Progenitor cell of endocrine pancreas (in vitro differentiated cells): ENCODE data around the gene TFIP11. TPM values are rescaled to one million over a fixed set of nuclear protein-coding genes. Genes with fewer than 3 reads are reported as not detected.
A peak's percentile ranks its signal among the peaks of the same experiment; 100 is the strongest.

Source experiments
- DNase-seq: peaks from one replicate; pipeline ENCODE4 v3.0.0; 2021; ENCODE audit warnings: low spot score; ENCODE audit not compliant: unreplicated experiment
- H3K27ac Mint-ChIP-seq: 2 replicates; pipeline ENCODE4 v1.8.0; 2021; ENCODE audit warnings: mild to moderate bottlenecking, moderate library complexity, mixed read lengths
- H3K27me3 Mint-ChIP-seq: 2 replicates; pipeline ENCODE4 v1.8.0; 2021; ENCODE audit warnings: mixed read lengths
- H3K36me3 Mint-ChIP-seq: 2 replicates; pipeline ENCODE4 v1.8.0; 2022; ENCODE audit warnings: mixed read lengths; ENCODE audit not compliant: insufficient read depth
- H3K4me1 Mint-ChIP-seq: 2 replicates; pipeline ENCODE4 v1.8.0; 2021; ENCODE audit warnings: low read depth, mixed read lengths
- H3K4me3 Mint-ChIP-seq: 2 replicates; pipeline ENCODE4 v1.8.0; 2021; ENCODE audit warnings: low read depth, mild to moderate bottlenecking, moderate library complexity, mixed read lengths
- H3K9me3 Mint-ChIP-seq: 2 replicates; pipeline ENCODE4 v1.8.0; 2021; ENCODE audit warnings: low read depth, mixed read lengths
- total RNA-seq: library from RNA; stranded (reverse); gene quantifications from 2 replicates; pipeline ENCODE4 v1.2.1, GENCODE V29; 2021
- TF ChIP-seq, protein P1 (sequence below): fragments of 200-600 bp; sonication (generic); IDR thresholded peaks from one replicate; pipeline ENCODE4 v1.5.0; 2021; ENCODE audit warnings: antibody characterized with exemption, mild to moderate bottlenecking; ENCODE audit not compliant: unreplicated experiment

Gene TFIP11
- total RNA-seq, 1 donor from 2014 or later, result 36.4 TPM

GRCh38 chr22:26513838-26514237 is 1.6 kb upstream of the TFIP11 start:
- H3K4me3 Mint-ChIP-seq, result peak overlapping the region; percentile 99
- TF ChIP-seq, protein P1, sequence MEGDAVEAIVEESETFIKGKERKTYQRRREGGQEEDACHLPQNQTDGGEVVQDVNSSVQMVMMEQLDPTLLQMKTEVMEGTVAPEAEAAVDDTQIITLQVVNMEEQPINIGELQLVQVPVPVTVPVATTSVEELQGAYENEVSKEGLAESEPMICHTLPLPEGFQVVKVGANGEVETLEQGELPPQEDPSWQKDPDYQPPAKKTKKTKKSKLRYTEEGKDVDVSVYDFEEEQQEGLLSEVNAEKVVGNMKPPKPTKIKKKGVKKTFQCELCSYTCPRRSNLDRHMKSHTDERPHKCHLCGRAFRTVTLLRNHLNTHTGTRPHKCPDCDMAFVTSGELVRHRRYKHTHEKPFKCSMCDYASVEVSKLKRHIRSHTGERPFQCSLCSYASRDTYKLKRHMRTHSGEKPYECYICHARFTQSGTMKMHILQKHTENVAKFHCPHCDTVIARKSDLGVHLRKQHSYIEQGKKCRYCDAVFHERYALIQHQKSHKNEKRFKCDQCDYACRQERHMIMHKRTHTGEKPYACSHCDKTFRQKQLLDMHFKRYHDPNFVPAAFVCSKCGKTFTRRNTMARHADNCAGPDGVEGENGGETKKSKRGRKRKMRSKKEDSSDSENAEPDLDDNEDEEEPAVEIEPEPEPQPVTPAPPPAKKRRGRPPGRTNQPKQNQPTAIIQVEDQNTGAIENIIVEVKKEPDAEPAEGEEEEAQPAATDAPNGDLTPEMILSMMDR, result no peak
- peaks cover 9% of the 10 kb centered on the region for H3K36me3 Mint-ChIP-seq
- peaks cover 31% of the 10 kb centered on the region for H3K4me1 Mint-ChIP-seq
- no peaks in the 10 kb centered on the region for H3K27me3 Mint-ChIP-seq
- H3K9me3 Mint-ChIP-seq, result no peaks in the 10 kb centered on the region
- no peak for DNase-seq
- H3K27ac Mint-ChIP-seq, result no peak overlapping the region

DNA sequence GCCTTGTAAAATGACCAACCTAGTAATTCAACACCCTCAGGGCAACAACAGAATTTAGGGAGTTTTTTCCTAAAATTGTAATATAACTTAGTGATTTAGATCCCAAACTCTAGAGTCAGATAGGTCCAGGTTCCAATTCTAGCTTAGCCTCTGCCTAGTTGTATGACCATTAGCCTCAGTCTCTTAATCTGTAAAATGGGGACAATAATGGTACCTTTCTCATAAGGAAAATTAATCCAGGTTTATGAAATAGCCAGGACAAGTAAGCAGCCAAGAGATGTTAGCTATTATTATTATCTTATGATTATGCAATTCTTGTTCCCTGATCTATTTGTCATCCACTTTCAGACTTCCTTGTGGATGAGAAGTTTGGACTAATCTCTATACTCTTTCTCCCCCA is 4.1 kb downstream of the TFIP11 start:
- H3K36me3 Mint-ChIP-seq, result peaks cover 25% of the 10 kb centered on the region
- no peak overlapping the region for H3K27ac Mint-ChIP-seq
- no peak overlapping the region for H3K4me3 Mint-ChIP-seq
- H3K9me3 Mint-ChIP-seq, result no peaks in the 10 kb centered on the region
- TF ChIP-seq, protein P1, result no peak
- no peak for DNase-seq
- peaks cover 21% of the 10 kb centered on the region for H3K4me1 Mint-ChIP-seq
- H3K27me3 Mint-ChIP-seq, result no peaks in the 10 kb centered on the region

GRCh38 chr22:26503758-26504157 is 8.5 kb downstream of the TFIP11 start:
- Mint-ChIP-seq H3K27ac (no peak overlapping the region), H3K27me3 (no peaks in the 10 kb centered on the region), H3K4me3 (no peak overlapping the region), H3K4me1 (no peaks in the 10 kb centered on the region), H3K9me3 (no peaks in the 10 kb centered on the region), H3K36me3 (peaks cover 32% of the 10 kb centered on the region)
- TF ChIP-seq, protein P1, result no peak
- DNase-seq, result no peak

DNA sequence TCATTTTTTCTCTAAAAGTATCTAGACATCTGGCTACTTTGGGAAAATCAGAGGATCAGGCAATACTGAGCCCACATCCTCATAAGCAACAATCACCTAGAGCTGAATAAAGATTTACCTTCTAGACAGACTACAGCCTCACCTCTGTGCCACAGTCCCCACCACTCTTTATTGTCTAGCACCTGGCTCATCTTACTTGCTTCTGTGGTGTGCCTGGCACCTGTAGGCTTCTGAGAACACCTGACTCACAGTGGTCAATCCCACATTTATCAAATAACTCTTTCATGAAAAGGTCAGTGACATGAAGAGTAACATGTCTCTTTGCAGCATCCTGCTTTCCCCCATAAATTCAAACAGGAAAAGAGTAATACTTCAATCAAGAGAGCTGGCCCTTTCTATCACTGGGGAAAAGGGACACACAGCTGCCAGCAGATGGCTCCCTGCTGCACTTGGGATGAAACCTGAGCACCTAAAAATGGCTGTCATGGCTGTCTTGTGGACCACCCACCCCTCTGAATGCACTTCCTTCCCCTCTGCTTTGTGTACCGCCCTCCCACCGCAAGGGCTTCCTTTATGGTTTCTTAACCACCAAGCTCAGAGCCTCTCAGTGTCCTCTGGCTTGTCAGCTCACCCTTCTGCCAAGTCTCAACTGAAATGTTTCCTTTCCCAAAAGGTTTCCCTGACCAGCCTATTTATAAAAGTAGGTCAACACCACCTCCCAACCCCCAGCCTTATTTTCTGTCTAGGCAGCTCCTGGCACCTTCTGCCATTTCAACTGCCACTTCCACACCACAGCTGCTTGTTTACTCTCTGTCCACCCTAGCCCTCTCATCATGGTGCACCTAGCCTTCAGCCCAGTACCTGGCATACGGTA is 9.3 kb downstream of the TFIP11 start:
- no peak for DNase-seq
- Mint-ChIP-seq H3K4me3 (no peak overlapping the region), H3K27ac (no peak overlapping the region), H3K4me1 (no peaks in the 10 kb centered on the region), H3K27me3 (no peaks in the 10 kb centered on the region), H3K36me3 (peaks cover 35% of the 10 kb centered on the region), H3K9me3 (no peaks in the 10 kb centered on the region)
- TF ChIP-seq, protein P1, result peak; percentile 49

- no peak overlapping the region for H3K27ac Mint-ChIP-seq
- no peaks in the 10 kb centered on the region for H3K4me1 Mint-ChIP-seq
- H3K4me3 Mint-ChIP-seq, result no peak overlapping the region
- no peak for DNase-seq
- no peaks in the 10 kb centered on the region for H3K27me3 Mint-ChIP-seq
- TF ChIP-seq, protein P1, result no peak
- H3K36me3 Mint-ChIP-seq, result peaks cover 37% of the 10 kb centered on the region
- no peaks in the 10 kb centered on the region for H3K9me3 Mint-ChIP-seq
These were observed 10.3 kb downstream of the TFIP11 start for GRCh38 chr22:26501996-26502395.
